HepG2 (cell line): ENCODE results near the gene NTM. TPM values are rescaled to one million over a fixed set of nuclear protein-coding genes. Genes with fewer than 3 reads are reported as not detected.

Experiments
- ATAC-seq: fragments of 200-7000 bp; cut with Tn5 transposase; 3 replicates; pipeline ENCODE4 v1.9.1; 2020; ENCODE audit warnings: mild to moderate bottlenecking, moderate library complexity
- BruUV-seq: library from RNA; stranded (reverse); fragments of 400-500 nt; replicated peaks from 2 replicates; lab custom pipeline; 2021; lab: Mats Ljungman, UMichigan
- CTCF ChIA-PET: fragments of 300-600 bp; formaldehyde crosslinking; extraction: SDS; loops from one replicate; lab custom pipeline; 2021; ENCODE audit warnings: low total read pairs, inconsistent platforms, low intra/inter-chr PET ratio; lab: Yijun Ruan, JAX
- POLR2A ChIA-PET: fragments of 350-600 bp; sonication (Branson Sonifier 250); formaldehyde crosslinking; loops from one replicate; lab custom pipeline; 2020; ENCODE audit warnings: antibody characterized with exemption, inconsistent platforms; lab: Yijun Ruan, JAX
- DNase-seq: peaks from one replicate; pipeline ENCODE4 v3.0.0-alpha.2; 2015; ENCODE audit warnings: low spot score
- FAIRE-seq: peaks from 3 replicates; lab custom pipeline; 2011; peaks lifted over from hg19 to GRCh38; lab: Jason Lieb, UNC
- H2AFZ ChIP-seq: one replicate; pipeline ENCODE4 v1.6.1; 2011; ENCODE audit warnings: low read length, inconsistent platforms
- H3K27ac ChIP-seq: fragments of 300-600 bp; 3 replicates; pipeline ENCODE4 v1.8.0; 2011; ENCODE audit warnings: mixed run types, mild to moderate bottlenecking, mixed read lengths, low read length, inconsistent platforms; ENCODE audit not compliant: insufficient read depth; ENCODE audit errors: extremely low read length
- H3K27me3 ChIP-seq, 2 experiments: fragments of 200-600 bp in 1 of 2; 2 replicates in 1 of 2; 3 replicates in 1 of 2; pipeline versions ENCODE4 v1.6.0 to v1.8.0; 2011; ENCODE audit warnings: low read length in 2 of 2, mild to moderate bottlenecking in 2 of 2, moderate library complexity in 2 of 2, inconsistent platforms in 1 of 2; ENCODE audit not compliant: insufficient read depth in 2 of 2, control insufficient read depth in 1 of 2
- H3K36me3 ChIP-seq, 2 experiments: fragments of 200-600 bp in 1 of 2; replicated peaks in 1 of 2; 2 replicates in 1 of 2; 3 replicates in 1 of 2; pipeline versions ENCODE4 v1.5.1 to v1.8.0; 2011; ENCODE audit warnings: low read length in 2 of 2, inconsistent platforms in 1 of 2; ENCODE audit not compliant: insufficient read depth in 2 of 2, control insufficient read depth in 1 of 2
- H3K4me1 ChIP-seq: 2 replicates; pipeline ENCODE4 v1.5.1; 2012; ENCODE audit warnings: low read length, inconsistent platforms; ENCODE audit not compliant: insufficient read depth
- H3K4me2 ChIP-seq: 2 replicates; pipeline ENCODE4 v1.6.0; 2011; ENCODE audit warnings: low read depth, low read length, inconsistent platforms
- H3K4me3 ChIP-seq, 3 experiments: fragments of 200-600 bp in 1 of 3; sonication (generic), shearing (Covaris generic) in 1 of 3; replicated peaks in 1 of 3; 2 replicates each; pipeline ENCODE4 v1.5.1; 2011 to 2016; ENCODE audit warnings: low read length in 3 of 3, inconsistent platforms in 2 of 3, low read depth in 2 of 3, mild to moderate bottlenecking in 2 of 3, control low read depth in 1 of 3, mixed read lengths in 1 of 3; ENCODE audit not compliant: insufficient read depth in 1 of 3
- H3K79me2 ChIP-seq: one replicate; pipeline ENCODE4 v1.6.1; 2011; ENCODE audit warnings: low read length, inconsistent platforms; ENCODE audit not compliant: insufficient read depth
- H3K9ac ChIP-seq: 2 replicates; pipeline ENCODE4 v1.6.0; 2011; ENCODE audit warnings: mild to moderate bottlenecking, low read depth, low read length, inconsistent platforms; ENCODE audit not compliant: insufficient read depth
- H3K9me3 ChIP-seq: 2 replicates; pipeline ENCODE4 v1.5.1; 2012; ENCODE audit warnings: mild to moderate bottlenecking, low read length
- H4K20me1 ChIP-seq: 2 replicates; pipeline ENCODE4 v1.6.0; 2011; ENCODE audit warnings: inconsistent platforms, mild to moderate bottlenecking, low read length, moderate library complexity; ENCODE audit not compliant: insufficient read depth
- ARID5B ChIP-seq: IDR thresholded peaks from 2 replicates; pipeline ENCODE4 v1.4.0; 2020; ENCODE audit warnings: mild to moderate bottlenecking, missing genetic modification reagents
- CEBPG ChIP-seq: IDR thresholded peaks from 2 replicates; pipeline ENCODE4 v1.6.1; 2016
- IRF9 ChIP-seq: sonication (generic); formaldehyde crosslinking; IDR thresholded peaks from 2 replicates; pipeline ENCODE4 v1.8.0; 2022; ENCODE audit warnings: missing genetic modification reagents, mild to moderate bottlenecking, borderline replicate concordance
- KLF16 ChIP-seq, 2 experiments: sonication (generic) in 1 of 2; formaldehyde crosslinking in 1 of 2; IDR thresholded peaks; 2 replicates each; pipeline versions ENCODE4 v1.6.1 to v1.8.0; 2016 to 2023; ENCODE audit warnings: missing genetic modification reagents in 2 of 2, missing compliant biosample characterization in 1 of 2
- PAWR ChIP-seq: sonication (generic); formaldehyde crosslinking; IDR thresholded peaks from 2 replicates; pipeline ENCODE4 v1.4.0; 2020; ENCODE audit warnings: missing genetic modification reagents, mild to moderate bottlenecking, borderline replicate concordance
- ZNF282 ChIP-seq: fragments of 450-650 bp; IDR thresholded peaks from 2 replicates; pipeline ENCODE4 v1.6.1; 2018; ENCODE audit not compliant: partially characterized antibody
- ZNF619 ChIP-seq: sonication (generic); formaldehyde crosslinking; IDR thresholded peaks from 2 replicates; pipeline ENCODE4 v1.4.0; 2020; ENCODE audit warnings: mild to moderate bottlenecking, missing genetic modification reagents
- ZNF83 ChIP-seq: sonication (generic); formaldehyde crosslinking; IDR thresholded peaks from 2 replicates; pipeline ENCODE4 v1.4.0; 2020; ENCODE audit warnings: missing genetic modification reagents, mild to moderate bottlenecking, borderline replicate concordance
- WGBS: methylation state at CpG from one replicate; pipeline ENCODE4 v1.1.6; 2017; ENCODE audit warnings: low lambda C conversion rate; 5-methylcytosine and 5-hydroxymethylcytosine counted together
- in situ Hi-C: cut with HindIII; loops from 2 replicates; pipeline ENCODE4 v1.10.0; 2017; ENCODE audit warnings: low pct_unique_long_range_greater_than_20kb; ENCODE audit not compliant: extremely low pct_ligation_motif_present
- intact Hi-C: fragments of 100-400 bp; cut with micrococcal nuclease; formaldehyde crosslinking; loops from one replicate; pipeline ENCODE4 v1.10.0; 2022; ENCODE audit not compliant: unreplicated experiment
- polyA plus RNA-seq, 8 experiments: library from polyadenylated mRNA; depleted of rRNA in 3 of 8; stranded (reverse) in 7 of 8; unstranded in 1 of 8; fragments of >200 nt; fragmentation: Illumina TruSeq in 4 of 8; extraction: Trizol in 4 of 8; gene quantifications; 2 replicates each; pipeline versions ENCODE4 v1.2.1 to v1.2.3, GENCODE V29; 2011 to 2016; ENCODE audit warnings: low read depth in 4 of 8, missing spikeins in 1 of 8, mixed read lengths in 1 of 8; ENCODE audit not compliant: insufficient read depth in 1 of 8
- total RNA-seq, 5 experiments: library from RNA; depleted of rRNA; stranded (reverse); fragments of >200 nt; fragmentation: Illumina TruSeq; extraction: Trizol; gene quantifications; 2 replicates each; pipeline ENCODE4 v1.2.3, GENCODE V29; 2016; ENCODE audit warnings: low read depth in 1 of 5
- TF ChIP-seq, protein P1 (sequence below): sonication (generic); formaldehyde crosslinking; IDR thresholded peaks from 2 replicates; pipeline ENCODE4 v1.8.0; 2022; ENCODE audit warnings: mild to moderate bottlenecking, missing genetic modification reagents
- TF ChIP-seq, protein P2 (sequence below): sonication (generic); formaldehyde crosslinking; IDR thresholded peaks from 2 replicates; pipeline ENCODE4 v1.5.0; 2020; ENCODE audit warnings: mild to moderate bottlenecking, low read depth, missing genetic modification reagents, borderline replicate concordance
- TF ChIP-seq, protein P3 (sequence below): sonication (generic); formaldehyde crosslinking; IDR thresholded peaks from 2 replicates; pipeline ENCODE4 v1.4.0; 2020; ENCODE audit warnings: missing genetic modification reagents

Gene NTM
- total and polyA plus RNA-seq, 2 of the 13 experiments (the other 11 are each of a cell fraction or from before 2014, with no cell fraction given), result not detected

DNA sequence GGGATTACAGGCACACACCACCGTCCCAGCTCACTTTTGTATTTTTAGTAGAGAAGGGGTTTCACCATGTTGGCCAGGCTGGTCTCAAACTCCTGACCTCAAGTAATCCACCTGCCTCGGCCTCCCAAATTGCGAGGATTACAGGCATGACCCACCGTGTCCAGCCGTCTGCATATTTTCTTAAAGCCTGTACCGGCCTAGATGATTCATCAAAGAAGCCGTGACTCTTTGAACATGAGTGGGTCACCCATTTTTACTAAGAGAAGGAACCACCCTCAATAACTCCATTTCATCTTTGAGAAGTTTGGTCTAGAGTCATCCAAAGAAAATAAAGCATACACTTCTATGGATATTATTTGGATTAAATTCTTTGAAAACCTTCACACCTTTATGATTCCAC, 388.3 kb downstream of the NTM start (continued):
- TF ChIP-seq, protein P1, sequence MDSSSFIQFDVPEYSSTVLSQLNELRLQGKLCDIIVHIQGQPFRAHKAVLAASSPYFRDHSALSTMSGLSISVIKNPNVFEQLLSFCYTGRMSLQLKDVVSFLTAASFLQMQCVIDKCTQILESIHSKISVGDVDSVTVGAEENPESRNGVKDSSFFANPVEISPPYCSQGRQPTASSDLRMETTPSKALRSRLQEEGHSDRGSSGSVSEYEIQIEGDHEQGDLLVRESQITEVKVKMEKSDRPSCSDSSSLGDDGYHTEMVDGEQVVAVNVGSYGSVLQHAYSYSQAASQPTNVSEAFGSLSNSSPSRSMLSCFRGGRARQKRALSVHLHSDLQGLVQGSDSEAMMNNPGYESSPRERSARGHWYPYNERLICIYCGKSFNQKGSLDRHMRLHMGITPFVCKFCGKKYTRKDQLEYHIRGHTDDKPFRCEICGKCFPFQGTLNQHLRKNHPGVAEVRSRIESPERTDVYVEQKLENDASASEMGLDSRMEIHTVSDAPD (CRISPR knock-in tag), result no peak

- Histone ChIP-seq H2AFZ (no peak overlapping the region), H3K4me3 (no peak overlapping the region)
- intact Hi-C loops, result no loop called here
- ATAC-seq (no peak), FAIRE-seq (no peak)
- 0% methylated on average over 2 of the region's 2 CpGs for WGBS
- TF ChIP-seq, protein P2, sequence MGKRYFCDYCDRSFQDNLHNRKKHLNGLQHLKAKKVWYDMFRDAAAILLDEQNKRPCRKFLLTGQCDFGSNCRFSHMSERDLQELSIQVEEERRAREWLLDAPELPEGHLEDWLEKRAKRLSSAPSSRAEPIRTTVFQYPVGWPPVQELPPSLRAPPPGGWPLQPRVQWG (CRISPR knock-in tag), result no peak
- TF ChIP-seq ZNF619 (CRISPR knock-in tag) (no peak), ZNF83 (CRISPR knock-in tag) (no peak), CEBPG (CRISPR knock-in tag) (no peak), IRF9 (CRISPR knock-in tag) (no peak), KLF16 (CRISPR knock-in tag; IDR thresholded peaks at IDR 0.05) (no peak), ZNF282 (no peak), ARID5B (CRISPR knock-in tag) (no peak), PAWR (CRISPR knock-in tag) (no peak)
- TF ChIP-seq, protein P3, sequence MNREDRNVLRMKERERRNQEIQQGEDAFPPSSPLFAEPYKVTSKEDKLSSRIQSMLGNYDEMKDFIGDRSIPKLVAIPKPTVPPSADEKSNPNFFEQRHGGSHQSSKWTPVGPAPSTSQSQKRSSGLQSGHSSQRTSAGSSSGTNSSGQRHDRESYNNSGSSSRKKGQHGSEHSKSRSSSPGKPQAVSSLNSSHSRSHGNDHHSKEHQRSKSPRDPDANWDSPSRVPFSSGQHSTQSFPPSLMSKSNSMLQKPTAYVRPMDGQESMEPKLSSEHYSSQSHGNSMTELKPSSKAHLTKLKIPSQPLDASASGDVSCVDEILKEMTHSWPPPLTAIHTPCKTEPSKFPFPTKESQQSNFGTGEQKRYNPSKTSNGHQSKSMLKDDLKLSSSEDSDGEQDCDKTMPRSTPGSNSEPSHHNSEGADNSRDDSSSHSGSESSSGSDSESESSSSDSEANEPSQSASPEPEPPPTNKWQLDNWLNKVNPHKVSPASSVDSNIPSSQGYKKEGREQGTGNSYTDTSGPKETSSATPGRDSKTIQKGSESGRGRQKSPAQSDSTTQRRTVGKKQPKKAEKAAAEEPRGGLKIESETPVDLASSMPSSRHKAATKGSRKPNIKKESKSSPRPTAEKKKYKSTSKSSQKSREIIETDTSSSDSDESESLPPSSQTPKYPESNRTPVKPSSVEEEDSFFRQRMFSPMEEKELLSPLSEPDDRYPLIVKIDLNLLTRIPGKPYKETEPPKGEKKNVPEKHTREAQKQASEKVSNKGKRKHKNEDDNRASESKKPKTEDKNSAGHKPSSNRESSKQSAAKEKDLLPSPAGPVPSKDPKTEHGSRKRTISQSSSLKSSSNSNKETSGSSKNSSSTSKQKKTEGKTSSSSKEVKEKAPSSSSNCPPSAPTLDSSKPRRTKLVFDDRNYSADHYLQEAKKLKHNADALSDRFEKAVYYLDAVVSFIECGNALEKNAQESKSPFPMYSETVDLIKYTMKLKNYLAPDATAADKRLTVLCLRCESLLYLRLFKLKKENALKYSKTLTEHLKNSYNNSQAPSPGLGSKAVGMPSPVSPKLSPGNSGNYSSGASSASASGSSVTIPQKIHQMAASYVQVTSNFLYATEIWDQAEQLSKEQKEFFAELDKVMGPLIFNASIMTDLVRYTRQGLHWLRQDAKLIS, result no peak
- TF ChIP-seq, all 625 proteins: peak for 0
- no peak for DNase-seq
- no peaks in the 10 kb centered on the region; a peak in 1 of 5 replicates for H3K27me3 ChIP-seq
- in situ Hi-C loops, result no loop called here
- H3K4me2 ChIP-seq, result no peak overlapping the region
- no peak overlapping the region for H3K27ac ChIP-seq
- POLR2A ChIA-PET, result no interaction called here
- no peaks in the 10 kb centered on the region for H4K20me1 ChIP-seq
- no peaks in the 10 kb centered on the region for H3K79me2 ChIP-seq
- CTCF ChIA-PET, result no interaction called here
- no peaks in the 10 kb centered on the region for H3K36me3 ChIP-seq
- H3K9me3 ChIP-seq, result no peaks in the 10 kb centered on the region
- H3K4me1 ChIP-seq, result no peaks in the 10 kb centered on the region
- H3K9ac ChIP-seq, result no peak overlapping the region
- no TSS peak for BruUV-seq
These were observed 388.7 kb downstream of the NTM start for GRCh38 chr11:131759140-131759539.
